GM12801 (cell line): Measurements from ENCODE around the gene MAN1B1.

ENCODE experiments used
- TF ChIP-seq, protein P1 (sequence below): IDR thresholded peaks from one replicate; pipeline ENCODE4 v1.5.1; 2011; ENCODE audit warnings: control low read depth; ENCODE audit not compliant: insufficient read length; ENCODE audit errors: extremely low read depth

Gene MAN1B1

DNA sequence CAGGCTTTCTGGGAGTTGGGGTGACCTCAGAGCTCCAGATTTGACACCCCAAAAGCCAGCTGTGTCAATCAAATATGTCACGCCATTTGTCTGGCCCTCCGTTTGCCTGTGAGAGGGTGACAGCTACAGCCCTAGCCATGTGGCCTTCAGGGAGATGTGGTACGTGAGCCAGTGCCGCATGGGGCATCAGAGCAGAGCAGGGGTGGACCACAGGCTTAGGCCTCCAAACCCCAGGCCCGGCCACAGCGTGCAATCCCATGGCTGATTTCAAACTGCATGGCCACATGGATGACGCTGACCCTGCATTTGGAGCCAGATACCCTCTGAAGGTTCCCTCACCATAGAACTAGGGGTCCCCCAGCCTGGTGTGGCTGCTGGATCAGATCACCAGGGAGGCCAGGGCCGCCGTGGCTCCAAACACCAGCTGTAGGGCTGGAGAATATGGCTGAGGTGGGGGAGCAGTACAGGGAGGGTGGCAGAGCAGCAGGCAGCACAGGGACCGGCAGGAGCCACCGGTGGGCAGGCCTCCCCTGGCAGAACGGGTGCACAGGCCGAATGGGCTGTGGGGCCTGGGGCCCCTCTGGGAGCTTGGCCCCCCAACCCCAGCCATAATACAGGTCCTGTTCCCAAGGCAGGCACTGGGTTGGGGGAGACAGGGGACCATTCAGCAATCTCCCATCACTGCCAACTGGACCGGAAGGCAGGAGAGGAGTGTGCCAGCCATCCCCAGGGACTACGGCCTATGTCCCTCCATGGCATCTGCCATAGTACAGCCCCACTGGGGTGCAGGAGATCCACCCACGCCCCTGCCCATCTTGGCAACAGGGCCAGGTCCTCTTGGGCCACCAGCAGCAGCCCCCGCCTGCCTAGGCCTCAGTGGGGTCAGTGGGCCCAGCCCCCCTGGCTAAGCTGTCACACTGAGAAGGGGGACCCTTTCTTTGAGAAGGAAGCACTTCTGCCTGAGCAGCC, 18.0 kb upstream of the MAN1B1 start:
- TF ChIP-seq, protein P1, sequence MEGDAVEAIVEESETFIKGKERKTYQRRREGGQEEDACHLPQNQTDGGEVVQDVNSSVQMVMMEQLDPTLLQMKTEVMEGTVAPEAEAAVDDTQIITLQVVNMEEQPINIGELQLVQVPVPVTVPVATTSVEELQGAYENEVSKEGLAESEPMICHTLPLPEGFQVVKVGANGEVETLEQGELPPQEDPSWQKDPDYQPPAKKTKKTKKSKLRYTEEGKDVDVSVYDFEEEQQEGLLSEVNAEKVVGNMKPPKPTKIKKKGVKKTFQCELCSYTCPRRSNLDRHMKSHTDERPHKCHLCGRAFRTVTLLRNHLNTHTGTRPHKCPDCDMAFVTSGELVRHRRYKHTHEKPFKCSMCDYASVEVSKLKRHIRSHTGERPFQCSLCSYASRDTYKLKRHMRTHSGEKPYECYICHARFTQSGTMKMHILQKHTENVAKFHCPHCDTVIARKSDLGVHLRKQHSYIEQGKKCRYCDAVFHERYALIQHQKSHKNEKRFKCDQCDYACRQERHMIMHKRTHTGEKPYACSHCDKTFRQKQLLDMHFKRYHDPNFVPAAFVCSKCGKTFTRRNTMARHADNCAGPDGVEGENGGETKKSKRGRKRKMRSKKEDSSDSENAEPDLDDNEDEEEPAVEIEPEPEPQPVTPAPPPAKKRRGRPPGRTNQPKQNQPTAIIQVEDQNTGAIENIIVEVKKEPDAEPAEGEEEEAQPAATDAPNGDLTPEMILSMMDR = no peak

DNA sequence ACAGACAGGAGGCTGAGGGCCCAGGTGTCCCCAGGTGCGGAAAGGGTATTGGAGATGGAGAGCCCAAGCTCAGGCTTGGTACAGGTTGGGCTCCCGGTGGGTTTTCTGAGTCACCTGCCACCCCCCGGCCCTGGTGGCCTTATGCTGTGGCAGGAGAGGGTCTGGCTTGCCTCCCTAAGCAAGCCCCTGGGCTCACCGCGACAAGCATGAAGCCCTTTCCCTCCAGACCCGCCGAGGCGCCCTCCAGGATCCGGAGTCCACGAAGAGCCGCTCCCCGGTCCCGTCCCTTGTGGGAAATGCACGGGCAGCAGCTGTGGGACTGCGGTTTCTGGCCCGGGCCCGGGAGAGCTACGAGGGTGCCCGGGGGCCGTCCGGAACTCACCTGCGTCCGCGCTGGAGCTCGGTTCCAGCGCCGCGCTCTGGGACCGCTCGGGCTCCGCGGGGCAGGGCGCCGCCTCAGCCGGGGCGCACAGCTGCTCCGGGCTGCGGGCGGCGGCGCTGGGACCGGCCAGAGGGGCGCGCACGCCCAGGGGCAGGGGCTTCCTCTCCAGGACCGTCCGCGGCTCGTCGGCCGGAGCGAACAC, 17.2 kb upstream of the MAN1B1 start:
- TF ChIP-seq, protein P1 = no peak

DNA sequence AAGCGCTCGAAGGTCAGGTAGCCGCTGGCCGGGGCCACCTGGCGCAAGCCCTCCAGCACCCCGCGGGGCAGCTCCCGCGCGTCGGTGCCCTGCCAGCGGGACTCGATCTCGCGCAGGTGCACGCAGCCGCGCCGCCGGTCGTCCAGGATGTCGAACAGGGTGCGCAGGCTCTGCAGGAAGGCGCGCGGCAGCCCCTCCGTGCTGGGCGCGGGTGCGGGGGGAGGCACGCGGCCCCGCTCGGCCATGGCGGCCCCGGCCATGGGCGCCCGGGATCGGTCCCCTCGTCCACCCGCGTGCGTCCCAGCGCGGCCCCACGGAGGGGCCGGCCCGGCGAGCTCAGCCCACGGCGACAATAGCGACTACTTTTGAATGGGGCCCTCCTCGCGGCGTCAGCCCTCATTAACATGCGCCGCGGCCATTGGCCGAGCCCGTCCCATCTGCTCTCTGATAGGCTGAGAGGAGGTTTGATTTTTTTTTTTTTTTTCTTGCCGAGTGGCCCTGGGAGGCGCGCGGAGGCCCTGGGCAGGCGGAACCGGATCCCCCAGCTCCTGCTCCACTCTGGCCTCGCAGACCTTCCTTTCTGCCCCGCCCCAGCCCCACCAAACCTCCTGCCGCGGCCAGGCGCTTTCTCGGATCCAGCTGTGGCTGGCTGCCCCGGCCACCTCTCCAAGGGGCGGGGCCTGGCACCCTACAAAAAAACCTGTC, 16.4 kb upstream of the MAN1B1 start, which contains the start of gene SAPCD2:
Gene SAPCD2, minus strand, starts transcription at position 357 of the 705 bp plus-strand sequence. Its CDS starts 97 bp downstream, at position 260.
- TF ChIP-seq, protein P1 = no peak

DNA sequence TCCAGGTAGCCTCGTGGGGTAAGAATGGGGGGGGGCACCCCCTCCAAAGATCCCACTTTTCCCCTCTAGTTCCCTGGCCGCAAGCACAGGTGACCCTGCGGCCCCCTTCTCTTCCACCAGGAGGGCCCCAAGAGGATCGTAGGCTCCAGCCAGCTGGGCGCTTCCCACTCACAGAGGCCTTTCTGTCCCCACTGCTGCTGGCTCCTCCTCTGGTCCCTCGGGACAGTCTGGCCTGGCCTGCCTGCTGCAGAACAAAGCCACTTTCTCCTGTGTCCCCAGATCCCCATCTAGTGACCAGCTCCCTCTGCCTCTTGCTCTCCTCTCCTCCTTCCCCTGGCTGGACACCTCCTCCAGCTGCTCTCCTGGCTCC, 15.9 kb upstream of the MAN1B1 start:
- TF ChIP-seq, protein P1 = no peak

DNA sequence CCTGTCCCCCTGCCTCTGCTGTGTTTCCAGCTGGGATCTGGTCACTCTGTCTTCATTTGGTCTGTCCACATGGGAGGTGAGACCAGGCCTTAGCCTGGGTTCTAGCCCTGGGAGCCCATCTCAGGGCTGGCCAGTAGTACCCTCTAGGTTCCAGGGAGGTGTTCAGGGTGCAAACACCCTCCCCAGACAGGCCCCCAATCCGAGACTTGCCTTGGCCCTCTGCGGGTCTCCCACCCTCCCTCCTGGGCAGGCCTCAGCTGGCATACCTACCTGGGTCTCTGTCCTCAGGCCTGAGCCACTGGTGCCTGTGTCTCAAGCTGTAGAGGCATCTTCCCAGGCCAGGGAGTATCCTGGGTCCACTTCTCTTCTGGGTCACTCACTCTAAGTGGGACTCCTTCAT, 15.5 kb upstream of the MAN1B1 start:
- TF ChIP-seq, protein P1 = no peak

DNA sequence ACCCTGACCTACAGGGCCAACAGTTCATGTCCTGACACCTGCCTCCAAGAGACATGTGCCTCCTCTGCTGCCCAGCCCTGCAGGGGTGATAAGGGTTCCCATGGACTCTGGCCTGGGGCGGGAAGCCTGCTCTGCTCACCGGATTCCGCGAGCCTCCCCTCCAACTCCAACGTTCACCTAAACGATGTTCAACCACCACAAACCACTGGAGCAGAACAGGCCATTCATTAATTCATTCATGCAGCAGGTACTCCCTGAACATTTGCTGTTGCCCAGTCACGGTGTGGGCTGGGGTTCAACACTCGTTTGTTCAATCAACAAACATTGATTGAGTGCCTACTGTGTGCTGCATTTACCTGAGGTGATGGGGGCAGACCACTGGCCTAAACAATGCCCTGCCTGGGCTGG, 12.8 kb upstream of the MAN1B1 start:
- TF ChIP-seq, protein P1 = no peak

DNA sequence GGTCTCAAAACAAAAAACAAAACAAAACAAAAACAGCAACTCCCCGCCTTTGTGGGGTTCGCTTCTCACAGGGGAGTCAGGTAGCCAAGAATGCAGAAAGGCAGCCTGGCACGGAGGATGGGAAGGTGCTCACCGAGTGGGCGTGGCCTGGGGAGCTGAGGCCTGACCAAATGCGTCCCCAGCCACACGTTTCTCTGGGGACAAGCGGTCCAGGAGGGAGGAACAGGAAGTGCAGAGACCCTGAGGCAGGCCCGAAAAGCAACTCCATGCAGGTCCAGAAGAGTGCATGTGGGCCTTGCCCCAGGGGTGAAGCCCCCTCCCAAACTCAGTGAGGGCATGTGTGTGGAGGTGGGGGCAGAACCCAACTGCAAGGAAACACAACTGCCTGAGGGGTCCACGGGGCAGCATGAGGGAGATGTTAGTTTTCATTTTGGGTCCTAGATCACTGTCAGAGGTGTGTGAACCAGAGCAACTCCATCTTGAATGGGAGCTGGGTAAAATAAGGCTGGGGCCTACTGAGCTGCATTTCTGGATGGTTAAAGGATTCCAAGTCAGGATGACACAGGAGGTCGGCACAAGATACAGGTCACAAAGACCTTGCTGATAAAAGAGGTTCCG, 12.0 kb upstream of the MAN1B1 start:
- TF ChIP-seq, protein P1 = no peak
